ENCODE measurements around the gene LOXL1.

LOXL1 gene

DNA sequence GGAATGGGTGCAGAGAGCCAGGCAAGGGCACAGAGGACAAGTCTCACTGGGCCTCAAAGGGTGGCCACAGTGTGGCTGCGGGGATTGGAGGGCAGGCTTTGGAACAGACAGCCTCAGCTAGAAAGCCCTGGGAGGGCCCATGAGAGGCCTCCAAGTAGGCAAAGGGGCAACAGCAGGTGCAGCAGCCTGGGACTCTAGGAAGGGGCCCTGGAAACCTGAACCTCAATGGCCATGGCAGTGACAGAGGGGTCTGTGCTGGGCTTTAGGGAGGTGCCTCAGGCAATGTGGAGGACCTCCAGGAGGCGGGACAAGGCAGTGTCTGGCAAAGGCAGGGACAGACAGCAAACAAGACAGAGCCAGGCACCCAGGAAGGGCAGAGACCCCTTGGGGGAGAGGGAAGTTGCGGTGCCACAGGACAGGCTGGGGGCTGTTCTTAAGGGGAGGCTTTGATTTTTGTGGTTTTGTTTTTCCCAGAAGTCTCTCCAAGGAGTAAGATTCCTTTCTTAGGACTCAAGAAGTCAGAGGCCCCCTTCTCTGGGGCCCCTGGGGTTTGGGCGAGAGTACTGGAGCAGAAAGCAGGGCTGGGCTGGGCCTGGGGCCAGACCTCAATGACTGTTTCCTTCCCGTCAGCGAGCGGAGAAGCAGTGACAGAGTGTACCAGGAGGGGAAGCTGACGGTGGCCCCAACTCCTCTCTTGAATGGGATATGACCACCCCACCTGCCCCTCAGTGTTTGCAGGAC is 56.1 kb downstream of the LOXL1 start:
- FAIRE-seq = no peak

DNA sequence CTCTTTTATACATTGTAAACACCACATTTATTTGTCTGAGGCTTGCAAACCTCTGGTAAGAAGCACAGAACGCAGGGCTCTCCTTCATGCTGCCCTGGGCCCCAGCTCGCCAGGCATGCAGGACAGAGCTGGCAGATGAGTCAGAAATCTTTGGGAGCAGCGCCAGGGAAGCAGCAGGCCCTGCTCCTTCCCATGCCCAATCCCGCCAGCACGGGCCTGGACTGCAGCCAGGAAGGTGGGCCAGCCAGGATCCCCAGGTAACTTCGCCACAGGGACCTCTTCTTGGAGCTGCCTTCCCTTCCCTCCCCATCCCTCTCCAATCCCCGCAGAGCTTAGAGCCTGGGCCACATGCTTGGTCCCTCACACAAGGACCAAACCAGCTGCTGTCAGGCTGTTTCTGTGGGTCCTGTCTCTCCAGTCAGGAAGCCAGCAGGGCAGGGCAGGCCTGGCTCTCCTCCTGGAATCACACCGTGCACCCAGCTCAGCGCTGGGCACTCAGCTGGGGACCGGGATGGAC is 57.0 kb downstream of the LOXL1 start:
- no peak for FAIRE-seq

DNA sequence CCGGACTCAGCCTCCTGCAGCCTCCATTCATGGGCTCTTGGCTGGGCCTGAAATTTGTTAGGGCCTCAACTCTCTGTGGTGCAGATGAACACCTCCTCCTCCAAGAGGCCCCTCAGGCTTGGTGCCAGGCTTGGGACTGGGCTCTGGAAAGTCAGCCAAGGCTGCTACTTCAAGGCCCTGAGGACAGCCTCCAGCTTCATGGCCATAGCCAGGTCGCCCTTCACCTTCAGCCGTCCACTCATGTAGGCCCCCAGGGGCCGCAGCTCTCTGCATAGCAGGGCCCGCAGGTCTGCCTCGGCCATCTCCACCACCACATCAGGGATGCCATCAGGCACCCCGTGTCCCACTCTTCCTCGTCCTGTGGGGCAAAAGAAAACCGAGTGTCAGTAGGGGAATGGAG is 57.5 kb downstream of the LOXL1 start:
- FAIRE-seq = no peak

DNA sequence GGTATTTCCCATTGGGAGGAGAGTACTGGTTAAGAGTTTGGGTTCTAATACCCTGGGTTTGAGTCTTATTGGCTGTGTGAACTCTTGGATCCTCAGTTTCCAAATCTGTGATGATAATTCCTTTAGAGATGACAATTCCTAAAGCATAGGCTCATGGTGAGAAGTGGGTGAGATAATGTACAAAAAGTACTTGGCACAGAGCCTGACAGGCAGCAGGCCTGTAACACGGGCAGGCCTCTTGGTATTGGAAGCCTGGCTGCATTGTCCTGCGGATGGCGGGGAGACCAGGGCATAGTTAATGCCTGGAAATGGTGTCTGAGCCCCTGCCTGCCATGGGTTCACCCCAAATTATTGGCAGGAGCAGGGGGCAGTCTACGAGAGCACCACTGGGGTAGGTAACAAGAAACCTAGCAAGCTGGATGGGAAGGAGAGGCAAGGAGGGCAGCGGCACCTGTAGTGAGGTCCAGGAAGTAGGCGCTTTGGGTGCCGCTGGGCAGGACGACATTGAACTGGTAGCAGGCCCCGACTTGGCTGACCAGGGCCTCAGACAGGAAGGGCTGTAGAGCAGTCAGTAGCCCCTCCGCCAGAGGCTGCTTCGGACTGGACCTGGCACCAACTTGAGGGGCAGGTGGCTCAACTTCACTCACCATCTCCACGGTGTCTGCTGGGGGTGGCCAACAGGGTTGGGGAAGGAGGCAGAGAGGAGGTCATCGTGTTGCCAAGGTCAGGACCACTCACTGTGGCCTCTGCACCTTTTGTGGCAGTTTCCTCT is 58.1 kb downstream of the LOXL1 start:
- no peak for FAIRE-seq

DNA sequence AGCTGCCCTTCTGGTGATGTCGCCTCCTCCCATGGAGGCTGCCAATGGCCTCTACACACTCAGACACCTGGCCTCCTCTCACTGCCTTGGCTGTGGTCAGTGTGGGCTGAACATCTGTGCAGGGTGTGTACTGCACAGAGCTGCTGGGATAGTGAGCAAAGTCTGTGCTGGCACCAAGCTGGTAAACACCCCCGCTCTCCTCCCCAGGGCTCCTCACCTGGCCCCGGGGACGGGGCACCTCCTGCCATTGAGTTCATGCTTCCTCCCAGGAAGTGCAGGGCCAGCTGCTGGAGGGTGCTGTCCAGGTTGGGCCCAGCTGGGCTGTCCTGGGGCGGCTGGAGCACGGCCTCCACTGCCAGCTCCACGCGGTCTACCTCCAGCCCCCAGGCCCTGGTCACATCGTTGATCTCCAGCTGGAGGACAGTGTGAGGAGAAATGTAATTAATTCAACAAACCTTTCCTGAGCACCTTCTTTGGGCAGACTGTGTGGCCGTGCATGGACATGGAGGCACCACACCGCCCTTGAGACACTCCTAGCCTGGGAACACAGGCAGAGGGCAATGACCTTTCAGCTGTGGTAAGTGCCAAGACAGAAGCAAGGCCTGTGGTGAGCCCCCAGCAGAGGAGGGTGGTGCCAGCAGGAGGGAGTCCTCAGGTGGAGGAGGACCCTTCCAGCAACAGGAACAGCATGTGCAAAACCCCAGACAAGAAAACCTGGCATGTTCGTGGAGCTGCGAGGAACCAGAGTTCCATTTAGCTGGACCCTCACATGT is 59.0 kb downstream of the LOXL1 start:
- no peak for FAIRE-seq

DNA sequence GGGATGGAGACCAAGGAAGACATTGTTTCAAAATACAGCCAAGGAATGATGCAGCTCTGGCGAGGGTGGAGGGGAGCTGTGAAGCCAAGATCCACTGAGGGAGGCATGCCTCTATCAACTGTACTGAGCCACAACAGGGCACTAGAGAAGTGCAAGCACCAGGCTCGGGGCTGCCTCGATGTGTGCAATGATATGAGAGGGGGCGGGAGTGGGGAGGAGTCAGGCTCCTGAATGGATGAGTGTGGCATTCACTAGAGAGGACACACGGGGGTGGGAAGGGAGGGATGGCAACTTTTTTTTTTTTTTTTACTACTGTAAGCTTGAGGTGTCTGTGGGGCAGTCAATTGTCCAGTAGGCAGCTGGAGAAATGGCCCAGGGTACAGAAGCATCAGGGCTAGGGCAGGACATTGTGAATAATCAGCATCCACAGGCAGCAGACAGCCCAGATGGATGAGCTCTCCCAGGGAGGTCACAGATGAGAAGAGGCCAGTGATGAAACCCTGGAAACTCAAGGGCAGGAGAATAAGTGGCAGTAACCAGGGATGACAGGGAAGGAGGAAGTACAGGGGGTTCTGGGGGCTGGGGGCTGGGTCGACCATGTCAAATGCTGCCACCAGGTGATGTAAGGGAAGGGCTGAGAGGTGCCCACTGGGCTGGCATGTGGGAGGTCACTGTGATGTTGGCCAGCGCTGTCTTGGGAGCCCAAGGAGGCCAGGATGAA is 60.0 kb downstream of the LOXL1 start:
- no peak for FAIRE-seq

DNA sequence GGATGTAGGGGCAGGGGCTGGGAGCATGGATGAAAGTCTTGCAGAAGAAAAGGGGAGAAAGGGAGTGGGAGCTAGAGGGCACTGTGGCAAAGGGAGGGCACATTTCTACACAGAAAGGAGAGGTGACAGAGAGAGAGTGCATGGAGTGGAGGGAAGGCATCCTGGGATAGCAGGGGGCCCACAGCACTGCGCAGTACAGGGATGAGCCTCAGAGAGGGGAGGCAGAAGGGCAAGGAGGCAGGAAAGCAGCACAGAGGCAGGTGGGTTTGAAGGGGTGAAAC is 60.5 kb downstream of the LOXL1 start:
- FAIRE-seq = no peak

DNA sequence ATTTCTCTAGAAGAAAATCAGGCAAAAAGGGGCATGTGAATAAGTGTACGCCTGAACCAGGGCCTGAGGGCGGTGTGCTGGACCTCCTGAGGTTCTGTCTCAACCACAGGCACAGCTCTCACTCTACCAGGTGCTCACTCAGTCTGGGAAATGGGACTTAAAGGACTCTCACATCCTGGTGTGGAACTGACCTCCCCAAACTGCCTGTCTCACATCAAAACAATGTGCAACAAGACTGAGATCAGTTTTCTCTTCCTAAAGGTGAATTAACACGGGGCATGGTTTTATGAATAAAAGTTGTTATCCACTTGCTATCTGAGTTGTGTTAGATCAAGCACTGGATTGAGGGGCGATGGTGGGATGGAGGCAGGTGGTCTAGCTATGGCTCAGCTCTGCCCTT is 61.0 kb downstream of the LOXL1 start:
- FAIRE-seq = no peak

DNA sequence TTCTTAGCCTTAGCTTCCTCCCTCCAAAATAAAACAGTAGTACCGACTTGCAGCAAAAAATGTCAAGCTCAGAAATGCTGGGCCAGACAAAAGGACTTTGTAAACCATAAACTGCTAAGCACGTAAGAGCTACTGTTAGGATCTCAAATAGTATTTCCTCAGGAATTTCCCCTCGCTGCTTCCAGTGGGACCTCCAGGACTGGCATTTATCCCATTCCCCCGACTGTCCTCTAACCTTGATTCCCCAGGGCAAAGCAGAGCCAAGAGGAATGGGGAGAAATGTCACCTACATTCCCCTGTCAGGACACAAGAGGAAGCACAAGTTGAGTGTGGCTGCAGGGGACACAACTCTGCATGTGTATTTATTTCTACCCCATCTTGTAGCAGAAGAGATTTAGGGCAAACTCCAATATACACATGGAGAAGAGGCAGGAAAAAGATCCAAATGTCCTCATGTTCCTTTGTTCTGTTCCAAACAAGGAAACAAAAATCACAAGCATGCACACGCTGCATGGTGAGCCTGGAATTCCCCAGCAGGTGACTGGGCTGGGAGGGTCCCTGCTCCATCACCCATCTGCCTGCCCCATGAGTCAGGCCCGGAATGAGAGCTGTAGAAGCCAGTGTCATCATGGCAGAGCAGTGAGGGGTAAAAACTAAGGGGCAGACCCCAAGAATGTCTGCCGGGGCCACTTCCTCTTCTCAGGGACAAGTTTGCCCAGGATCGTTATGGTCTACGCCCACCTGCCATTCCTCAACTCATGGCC is 61.6 kb downstream of the LOXL1 start:
- no peak for FAIRE-seq

DNA sequence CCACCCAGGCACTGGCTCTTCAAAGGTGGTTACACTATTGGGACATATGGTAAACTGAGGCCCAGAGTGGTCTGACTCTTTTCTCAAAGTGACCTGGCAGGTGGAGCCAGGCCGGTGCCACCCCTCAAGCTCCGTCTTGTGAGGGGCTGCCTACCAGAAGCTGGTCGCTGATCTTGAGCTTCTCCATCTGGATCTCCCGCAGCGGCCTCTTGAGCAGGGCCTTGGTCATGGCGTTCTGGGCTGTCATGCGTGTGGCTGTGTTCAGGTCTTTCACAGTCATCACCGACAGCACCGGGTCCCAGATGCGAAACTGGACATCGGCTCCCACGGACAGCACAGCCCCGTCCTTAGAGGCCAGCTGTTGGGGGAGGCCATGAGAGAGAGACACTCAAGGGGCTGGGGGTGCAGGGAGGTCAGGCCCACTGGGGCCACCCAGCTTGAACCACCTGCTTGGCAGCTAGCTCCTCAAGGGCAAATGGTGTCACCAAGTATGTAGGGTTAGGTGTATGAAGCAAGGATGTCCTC is 62.2 kb downstream of the LOXL1 start:
- no peak for FAIRE-seq

DNA sequence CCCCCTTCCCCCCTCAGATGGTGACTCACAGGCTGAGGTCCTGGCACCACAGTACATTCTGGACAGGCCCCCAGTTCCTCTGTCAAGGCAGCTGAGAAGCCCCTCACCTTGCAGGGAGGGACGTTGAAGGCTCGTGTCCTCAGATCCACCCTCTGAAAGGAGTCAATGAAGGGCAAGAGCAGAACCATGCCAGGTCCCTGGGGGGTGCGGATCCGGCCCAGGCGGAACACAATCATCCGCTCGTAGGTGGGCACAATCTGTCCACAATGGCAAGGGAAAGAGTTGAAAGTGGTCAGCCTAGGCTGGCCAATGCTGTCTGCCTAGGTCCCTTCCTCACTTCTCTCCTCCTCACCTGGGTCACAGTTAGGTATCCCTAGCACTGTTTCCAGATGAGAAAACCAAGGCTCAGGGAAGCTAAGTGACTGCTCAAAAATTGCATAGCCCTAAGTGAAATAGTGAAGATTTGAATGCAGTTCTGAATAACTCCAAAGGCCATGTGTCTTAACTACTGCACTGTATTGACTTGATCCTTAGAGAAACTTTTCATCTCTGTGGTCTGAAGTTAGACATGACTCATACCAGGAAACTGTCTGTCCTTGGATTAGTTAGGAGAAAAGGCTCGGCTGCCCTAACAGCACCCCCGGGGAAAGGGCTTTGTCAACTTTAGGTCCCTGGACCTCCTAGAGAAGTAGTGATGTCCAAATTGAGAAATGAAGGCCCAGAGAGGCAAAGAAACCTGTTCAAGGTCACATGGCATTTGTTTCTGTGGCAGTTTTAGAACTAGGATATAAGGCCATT is 62.9 kb downstream of the LOXL1 start:
- FAIRE-seq = no peak

DNA sequence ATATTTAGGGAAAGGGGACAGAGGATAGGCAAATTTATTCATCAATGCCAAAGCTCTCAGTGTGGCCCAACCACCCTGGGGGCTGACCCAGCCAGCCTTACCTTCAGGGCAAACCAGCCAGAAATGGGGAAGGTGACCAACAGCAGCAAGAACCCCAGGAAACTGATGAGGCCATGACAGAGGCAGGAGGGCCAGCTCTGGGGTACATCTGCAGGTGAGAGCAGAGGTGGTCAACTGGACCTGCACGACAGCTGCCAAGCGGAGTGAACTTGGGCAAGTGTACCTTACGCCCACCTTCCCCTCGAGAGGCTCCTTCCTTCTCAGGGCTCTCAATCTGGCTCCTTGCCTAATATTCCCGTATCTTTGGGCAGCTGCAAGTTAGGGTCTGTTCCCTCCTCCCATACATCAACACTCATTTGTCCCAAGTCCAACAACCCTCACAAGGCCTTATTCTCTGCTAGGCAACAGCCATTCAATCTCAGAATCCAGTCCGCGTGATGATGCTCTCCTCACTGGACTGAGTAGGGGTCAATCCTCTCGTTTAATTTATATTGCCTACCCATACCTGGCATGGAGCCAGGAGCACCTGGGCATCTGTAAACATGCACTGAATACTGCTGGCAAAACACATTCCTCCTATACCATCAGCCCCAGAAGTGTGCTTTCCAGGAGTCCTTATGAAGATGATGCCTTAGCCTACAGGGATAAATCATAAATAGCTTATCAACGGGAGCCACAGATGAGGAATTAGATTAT is 64.2 kb downstream of the LOXL1 start:
- no peak for FAIRE-seq

DNA sequence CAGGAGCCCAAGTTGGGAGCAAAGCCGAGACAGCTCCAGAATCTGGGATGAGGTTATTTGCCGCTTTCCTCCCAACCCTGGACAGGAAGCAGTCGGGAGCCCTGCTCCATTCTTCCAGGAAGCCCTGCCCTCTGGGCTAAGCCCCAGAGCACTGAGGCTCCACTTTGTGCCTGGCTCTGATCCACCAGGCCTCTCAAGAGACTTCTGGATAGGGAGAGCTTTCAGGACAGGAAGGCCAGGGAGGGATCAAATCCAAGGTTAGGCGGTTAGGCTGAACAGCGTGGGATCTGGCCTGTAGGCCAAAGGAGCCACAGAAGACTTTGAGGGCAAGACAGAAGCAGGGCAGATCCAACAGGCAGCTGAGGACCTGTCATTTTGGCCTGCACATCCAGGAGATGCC is 65.0 kb downstream of the LOXL1 start:
- no peak for FAIRE-seq

DNA sequence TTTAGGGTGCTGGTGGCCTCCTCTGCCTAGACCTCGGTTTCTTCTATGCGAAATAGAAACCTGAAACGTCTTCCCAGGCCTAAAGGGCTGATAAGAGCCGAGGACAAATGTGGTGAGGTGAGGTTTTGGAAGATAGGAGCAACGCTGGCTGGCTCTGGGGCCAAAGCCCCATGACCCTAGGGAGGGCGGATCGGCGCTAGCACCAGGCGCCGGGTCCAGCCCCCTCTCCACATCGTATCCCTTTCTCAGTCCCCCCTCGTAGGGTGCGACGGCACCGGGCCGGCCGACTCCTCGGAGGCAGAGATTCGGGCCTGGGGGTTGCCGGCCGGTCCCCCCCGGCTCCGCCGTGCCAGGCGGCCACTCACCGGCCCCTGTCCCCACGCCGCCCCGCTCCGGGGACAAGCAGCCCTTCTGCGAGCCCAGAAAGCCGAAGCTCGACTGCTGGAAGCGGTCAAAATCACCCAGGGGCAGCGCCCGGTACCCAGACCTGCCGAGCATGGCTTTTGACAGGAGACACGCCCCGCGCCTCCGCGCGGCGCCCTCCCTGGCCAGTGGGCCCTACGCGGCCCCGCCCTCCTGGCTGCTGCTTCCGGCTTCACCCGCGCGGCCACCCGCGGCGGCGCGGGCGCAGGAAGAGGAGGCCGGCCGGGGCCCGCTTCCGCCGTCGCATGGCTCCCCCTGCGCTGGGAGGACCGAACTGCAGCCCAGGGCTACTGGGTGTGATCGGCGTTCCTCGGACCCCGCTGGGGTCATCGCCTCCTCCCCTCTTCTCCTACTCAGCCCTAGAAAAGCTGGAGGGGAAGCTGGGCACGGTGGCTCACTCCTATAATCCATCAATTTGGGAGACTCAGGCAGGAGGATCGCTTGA is 65.7 kb downstream of the LOXL1 start, which contains the start of gene STOML1:
Gene STOML1 (minus strand): TSS at position 570 of the 868 bp plus-strand sequence. CDS start 72 bp downstream, at position 498.
- no peak for FAIRE-seq

DNA sequence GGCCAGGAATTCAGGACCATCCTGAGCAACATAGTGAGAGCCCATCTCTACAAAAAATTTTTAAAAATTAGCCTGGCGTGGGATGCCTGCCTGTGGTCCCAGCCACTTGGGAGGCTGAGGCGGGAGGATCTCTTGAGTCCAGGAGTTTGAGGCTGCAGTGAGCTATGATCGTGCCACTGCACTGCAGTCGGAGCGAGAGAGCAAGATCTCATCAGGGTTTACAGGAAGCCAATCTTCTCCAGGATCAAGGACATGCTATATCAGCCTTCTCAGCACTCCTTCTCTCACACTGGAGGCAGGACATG is 66.3 kb downstream of the LOXL1 start:
- no peak for FAIRE-seq

DNA sequence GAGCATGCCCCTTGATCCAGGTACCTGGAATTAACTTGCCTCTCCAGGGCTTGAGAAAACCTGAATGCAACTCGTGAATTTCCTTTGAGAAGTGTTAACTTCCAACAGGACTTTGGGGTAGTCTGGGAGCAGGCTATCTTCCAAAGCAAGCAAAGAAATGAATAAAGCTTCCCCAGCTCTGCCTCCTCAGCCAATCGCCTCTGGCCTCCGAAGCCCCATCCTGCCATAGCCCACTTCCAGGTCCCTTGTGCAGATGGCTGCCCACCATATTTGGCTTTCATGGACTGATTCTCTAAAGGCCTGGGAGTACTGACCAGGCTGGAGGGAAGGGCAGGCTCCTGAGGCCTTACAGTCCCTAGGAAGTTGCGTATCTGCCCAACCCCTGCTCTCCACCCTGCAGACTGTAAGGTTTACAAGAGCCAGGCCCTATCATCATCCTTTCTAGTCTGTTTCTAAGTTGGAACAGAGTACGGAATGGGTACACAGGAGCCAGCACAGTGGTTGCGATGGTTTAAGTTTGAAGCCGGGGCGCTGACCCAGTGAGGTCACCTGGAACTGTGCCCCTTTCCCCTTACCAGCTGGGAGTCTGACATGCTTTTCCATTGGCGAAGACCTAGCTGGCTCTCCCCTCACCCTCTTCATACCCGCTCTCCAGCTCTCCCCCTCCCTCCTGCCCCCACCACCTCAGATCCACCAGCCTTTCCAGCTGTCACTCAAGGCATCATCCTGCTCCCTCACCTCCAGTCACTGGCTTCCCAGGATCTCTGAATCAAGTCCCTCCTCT is 67.1 kb downstream of the LOXL1 start:
- no peak for FAIRE-seq

DNA sequence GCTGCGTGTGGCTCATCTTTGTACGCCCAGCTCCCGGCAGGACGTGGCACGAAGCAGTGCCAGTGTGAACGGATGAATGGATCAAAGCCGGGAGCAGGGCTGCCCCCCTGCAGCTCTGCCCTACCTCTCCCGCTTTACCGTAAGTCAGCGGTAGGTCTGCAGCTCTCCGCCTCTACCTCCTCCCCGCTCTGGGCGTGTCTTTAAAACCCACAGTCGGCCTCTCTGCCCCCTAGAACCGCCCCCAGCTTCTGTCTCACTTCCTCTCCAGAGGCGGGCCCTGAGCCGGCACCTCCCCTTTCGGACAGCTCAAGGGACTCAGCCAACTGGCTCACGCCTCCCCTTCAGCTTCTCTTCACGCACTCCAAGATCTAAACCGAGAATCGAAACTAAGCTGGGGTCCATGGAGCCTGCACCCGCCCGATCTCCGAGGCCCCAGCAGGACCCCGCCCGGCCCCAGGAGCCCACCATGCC is 68.2 kb downstream of the LOXL1 start, which contains the start of gene PML:
Gene PML (plus strand): TSS at position 304 of the 471 bp plus-strand sequence. CDS start 97 bp downstream, at position 401.
- FAIRE-seq = peak; percentile 87

Data from endometrium (tissue), 2 donors.